H1 (cell line): ENCODE measurements around the gene LDLRAP1. TPM values are rescaled to one million over a fixed set of nuclear protein-coding genes. Genes with fewer than 3 reads are reported as not detected.

Experiments
- CTCF ChIA-PET: fragments of 300-600 bp; sonication (Branson Sonifier 250); formaldehyde crosslinking; loops from one replicate; lab custom pipeline; 2021; ENCODE audit not compliant: partially characterized antibody; lab: Charles Lee
- POLR2A ChIA-PET: fragments of 300-600 bp; sonication (Branson Sonifier 250); formaldehyde crosslinking; loops from one replicate; lab custom pipeline; 2021; ENCODE audit warnings: inconsistent platforms; ENCODE audit not compliant: partially characterized antibody; lab: Charles Lee
- DNase-seq, 2 experiments: peaks; one replicate each; pipeline versions ENCODE4 v3.0.0 to v3.0.0-alpha.2; 2010 to 2022; ENCODE audit warnings: low spot score in 2 of 2, low read depth in 1 of 2, mixed read lengths in 1 of 2
- FAIRE-seq: peaks from 2 replicates; lab custom pipeline; 2011; peaks lifted over from hg19 to GRCh38; lab: Jason Lieb, UNC
- H2AFZ ChIP-seq: 2 replicates; pipeline ENCODE4 v1.8.1; 2012; ENCODE audit warnings: low read length, inconsistent platforms
- H2AK5ac ChIP-seq: 2 replicates; pipeline ENCODE4 v1.6.1; 2013; ENCODE audit warnings: low read depth, low read length
- H2BK120ac ChIP-seq: replicated peaks from 2 replicates; pipeline ENCODE3; 2013; ENCODE audit warnings: low read depth, low read length, inconsistent platforms
- H2BK12ac ChIP-seq: 2 replicates; pipeline ENCODE4 v1.6.1; 2013; ENCODE audit warnings: low read depth, low read length
- H2BK15ac ChIP-seq: 2 replicates; pipeline ENCODE4 v1.6.1; 2013; ENCODE audit warnings: low read length
- H2BK20ac ChIP-seq: 2 replicates; pipeline ENCODE4 v1.6.1; 2013; ENCODE audit warnings: low read length
- H2BK5ac ChIP-seq: 2 replicates; pipeline ENCODE4 v1.6.1; 2013; ENCODE audit warnings: low read depth, low read length
- H3K14ac ChIP-seq: 2 replicates; pipeline ENCODE4 v1.6.1; 2013; ENCODE audit warnings: inconsistent platforms; ENCODE audit not compliant: insufficient read length
- H3K18ac ChIP-seq: 2 replicates; pipeline ENCODE4 v1.6.1; 2013; ENCODE audit warnings: low read length; ENCODE audit errors: extremely low read depth
- H3K23ac ChIP-seq: 2 replicates; pipeline ENCODE4 v1.6.1; 2013; ENCODE audit warnings: inconsistent platforms; ENCODE audit not compliant: insufficient read length
- H3K23me2 ChIP-seq: 2 replicates; pipeline ENCODE4 v1.6.1; 2013; ENCODE audit warnings: low read depth, low read length
- H3K27ac ChIP-seq: 2 replicates; pipeline ENCODE4 v1.6.1; 2011; ENCODE audit warnings: low read depth, low read length, inconsistent platforms
- H3K27me3 ChIP-seq, 4 experiments: replicated peaks in 1 of 4; 1 replicate in 1 of 4; 2 replicates in 3 of 4; pipeline versions ENCODE4 v1.6.1 to v1.8.1; 2011 to 2013; ENCODE audit warnings: low read length in 3 of 4, mild to moderate bottlenecking in 3 of 4, inconsistent platforms in 2 of 4, mixed read lengths in 2 of 4, moderate library complexity in 1 of 4; ENCODE audit not compliant: control insufficient read depth in 3 of 4, insufficient read depth in 3 of 4; ENCODE audit errors: extremely low read depth in 1 of 4
- H3K36me3 ChIP-seq, 4 experiments: 2 replicates each; pipeline versions ENCODE4 v1.6.1 to v1.8.1; 2011 to 2013; ENCODE audit warnings: mild to moderate bottlenecking in 4 of 4, low read length in 3 of 4, moderate library complexity in 2 of 4, control low read depth in 1 of 4, inconsistent platforms in 1 of 4; ENCODE audit not compliant: insufficient read depth in 4 of 4, control insufficient read depth in 2 of 4
- H3K4ac ChIP-seq: replicated peaks from 2 replicates; pipeline ENCODE3; 2013; ENCODE audit warnings: low read length, low read depth, mixed read lengths, inconsistent platforms; ENCODE audit not compliant: insufficient read length
- H3K4me1 ChIP-seq, 4 experiments: replicated peaks in 1 of 4; 1 replicate in 1 of 4; 2 replicates in 3 of 4; pipeline versions ENCODE4 v1.6.1 to v1.8.1; 2011 to 2013; ENCODE audit warnings: low read length in 3 of 4, inconsistent platforms in 2 of 4, mixed read lengths in 1 of 4; ENCODE audit not compliant: insufficient read depth in 4 of 4, control insufficient read depth in 3 of 4
- H3K4me2 ChIP-seq, 2 experiments: 2 replicates each; pipeline versions ENCODE4 v1.6.1 to v1.8.1; 2011 to 2013; ENCODE audit warnings: low read depth in 2 of 2, low read length in 2 of 2, control low read depth in 1 of 2, inconsistent platforms in 1 of 2, mild to moderate bottlenecking in 1 of 2; ENCODE audit not compliant: insufficient read depth in 1 of 2
- H3K4me3 ChIP-seq, 4 experiments: fragments of 200-600, 300-600 bp in 1 of 4; sonication (generic), shearing (Covaris generic), sonication (Bioruptor Twin) in 1 of 4; 2 replicates each; pipeline versions ENCODE4 v1.5.1 to v1.8.1; 2011 to 2016; ENCODE audit warnings: low read length in 4 of 4, low read depth in 3 of 4, control low read depth in 2 of 4, inconsistent platforms in 2 of 4, mild to moderate bottlenecking in 2 of 4, mixed read lengths in 1 of 4, moderate library complexity in 1 of 4; ENCODE audit not compliant: insufficient read depth in 2 of 4; ENCODE audit errors: extremely low read depth in 1 of 4
- H3K56ac ChIP-seq: replicated peaks from 2 replicates; pipeline ENCODE3; 2013; ENCODE audit warnings: low read depth, mild to moderate bottlenecking, mixed read lengths, low read length, inconsistent platforms; ENCODE audit not compliant: insufficient read length
- H3K79me1 ChIP-seq: 2 replicates; pipeline ENCODE4 v1.6.1; 2013; ENCODE audit warnings: low read depth, low read length, control low read depth
- H3K79me2 ChIP-seq, 2 experiments: 2 replicates each; pipeline versions ENCODE4 v1.6.1 to v1.8.1; 2012 to 2013; ENCODE audit warnings: low read length in 2 of 2, mild to moderate bottlenecking in 2 of 2, inconsistent platforms in 1 of 2; ENCODE audit not compliant: insufficient read depth in 2 of 2, control insufficient read depth in 1 of 2
- H3K9ac ChIP-seq, 4 experiments: replicated peaks in 1 of 4; 1 replicate in 1 of 4; 2 replicates in 3 of 4; pipeline versions ENCODE4 v1.6.1 to v1.8.1; 2011 to 2013; ENCODE audit warnings: low read depth in 3 of 4, low read length in 3 of 4, control low read depth in 2 of 4, mild to moderate bottlenecking in 2 of 4, moderate library complexity in 2 of 4, inconsistent platforms in 1 of 4; ENCODE audit errors: extremely low read depth in 1 of 4
- H3K9me3 ChIP-seq, 2 experiments: 2 replicates each; pipeline versions ENCODE4 v1.6.1 to v1.8.1; 2012 to 2013; ENCODE audit warnings: mild to moderate bottlenecking in 2 of 2, moderate library complexity in 2 of 2, control low read depth in 1 of 2, inconsistent platforms in 1 of 2, low read depth in 1 of 2, low read length in 1 of 2, mixed read lengths in 1 of 2; ENCODE audit not compliant: insufficient read depth in 2 of 2
- H4K20me1 ChIP-seq, 2 experiments: replicated peaks in 1 of 2; 2 replicates each; pipeline versions ENCODE3 to v1.8.1; 2011 to 2013; ENCODE audit warnings: inconsistent platforms in 2 of 2, low read length in 2 of 2, mild to moderate bottlenecking in 1 of 2; ENCODE audit not compliant: insufficient read depth in 2 of 2, control insufficient read depth in 1 of 2
- H4K5ac ChIP-seq: 2 replicates; pipeline ENCODE4 v1.6.1; 2013; ENCODE audit warnings: low read length, low read depth, mixed read lengths, inconsistent platforms; ENCODE audit not compliant: insufficient read length
- H4K8ac ChIP-seq: 2 replicates; pipeline ENCODE4 v1.8.0; 2013; ENCODE audit warnings: mild to moderate bottlenecking, moderate library complexity, low read length, inconsistent platforms; ENCODE audit not compliant: insufficient read depth; ENCODE audit errors: extremely low read depth
- H4K91ac ChIP-seq: replicated peaks from 2 replicates; pipeline ENCODE3; 2013; ENCODE audit warnings: low read length, mixed read lengths, inconsistent platforms; ENCODE audit not compliant: insufficient read length
- BACH1 ChIP-seq: IDR thresholded peaks from 2 replicates; pipeline ENCODE4 v1.6.1; 2012; ENCODE audit warnings: low read length, improper control_type of control experiment
- CEBPB ChIP-seq: IDR thresholded peaks from 2 replicates; pipeline ENCODE4 v1.6.1; 2012; ENCODE audit warnings: low read depth, low read length
- HDAC2 ChIP-seq, 2 experiments: fragments of 300-600 bp in 1 of 2; sonication (generic) in 1 of 2; IDR thresholded peaks; 2 replicates each; pipeline ENCODE4 v1.6.1; 2011 to 2012; ENCODE audit warnings: low read depth in 2 of 2, low read length in 2 of 2, mild to moderate bottlenecking in 2 of 2, moderate library complexity in 2 of 2, borderline replicate concordance in 1 of 2, inconsistent platforms in 1 of 2
- KDM4A ChIP-seq: IDR thresholded peaks from one replicate; pipeline ENCODE4 v1.7.1; 2012; ENCODE audit warnings: low read depth, mild to moderate bottlenecking, moderate library complexity, low read length, inconsistent platforms; ENCODE audit not compliant: severe bottlenecking
- NRF1 ChIP-seq: IDR thresholded peaks from 2 replicates; pipeline ENCODE4 v1.6.1; 2011; ENCODE audit warnings: mild to moderate bottlenecking, low read depth, low read length, improper control_type of control experiment
- POLR2A ChIP-seq, 2 experiments: IDR thresholded peaks; 1 replicate in 1 of 2; 2 replicates in 1 of 2; pipeline ENCODE4 v1.6.1; 2011; ENCODE audit warnings: low read depth in 2 of 2, low read length in 2 of 2, mild to moderate bottlenecking in 2 of 2; ENCODE audit errors: control extremely low read depth in 1 of 2
- USF2 ChIP-seq: IDR thresholded peaks from 2 replicates; pipeline ENCODE4 v1.6.1; 2011; ENCODE audit warnings: low read length, improper control_type of control experiment
- WGBS, 2 experiments: shearing (Covaris generic) in 1 of 2; methylation state at CpG; one replicate each; pipeline versions ENCODE4 v1.1.6 to v1.1.7; 2013 to 2015; ENCODE audit warnings: low lambda C conversion rate in 2 of 2, mixed read lengths in 2 of 2, inconsistent platforms in 1 of 2, low coverage in 1 of 2, missing lambda C conversion rate in 1 of 2; ENCODE audit not compliant: insufficient replicate concordance in 2 of 2, insufficient coverage in 1 of 2, insufficient read length in 1 of 2; ENCODE audit errors: extremely low coverage in 1 of 2, missing lambda C conversion rate in 1 of 2; 5-methylcytosine and 5-hydroxymethylcytosine counted together
- polyA plus RNA-seq, 7 experiments: library from polyadenylated mRNA; depleted of rRNA in 3 of 7; stranded (reverse) in 5 of 7; unstranded in 2 of 7; fragments of >200 nt in 5 of 7; fragments of 200-250 nt in 2 of 7; gene quantifications; 1 replicate in 5 of 7; 2 replicates in 1 of 7; 4 replicates in 1 of 7; pipeline versions ENCODE4 v1.2.1 to v1.2.3, GENCODE V29; 2011 to 2013; ENCODE audit warnings: missing spikeins in 2 of 7, mixed read lengths in 2 of 7
- total RNA-seq: library from RNA; stranded (reverse); fragmentation: NEBNext Ultra II Directional; extraction: Animal tissue kit (Norgen Biotek cat#: 25700); gene quantifications from 2 replicates; pipeline ENCODE4 v1.2.1, GENCODE V29; 2021

Gene LDLRAP1
- total and polyA plus RNA-seq, 2 of the 8 experiments (the other 6 are each of a cell fraction or from before 2014, with no cell fraction given): 12.8 to 13.2 TPM

- Histone ChIP-seq H3K23ac (no peak overlapping the region), H3K4me3 (no peak overlapping the region), H3K9me3 (no peaks in the 10 kb centered on the region), H3K79me1 (peaks cover 10% of the 10 kb centered on the region), H4K8ac (no peak overlapping the region), H4K5ac (no peak overlapping the region), H3K79me2 (0 out of 4 replicates have a peak, but pooled peaks cover 0 to 5% of the 10 kb centered on the region in 2 experiments), H2BK5ac (no peak overlapping the region), H3K4ac (no peak overlapping the region), H3K23me2 (no peaks in the 10 kb centered on the region; the same call in 1 of the 2 replicates), H2AK5ac (no peak overlapping the region), H3K4me2 (no peak overlapping the region), H3K27ac (no peak overlapping the region), H4K20me1 (peaks cover 0 to 3% of the 10 kb centered on the region in 2 experiments), H3K27me3 (no peaks in the 10 kb centered on the region), H3K56ac (no peak overlapping the region), H3K4me1 (no peaks in the 10 kb centered on the region; a peak in 1 of 7 replicates), H4K91ac (no peak overlapping the region), H2BK120ac (no peak overlapping the region), H2BK20ac (no peak overlapping the region), H3K36me3 (no peaks in the 10 kb centered on the region), H3K9ac (no peak overlapping the region; a peak in 1 of 7 replicates), H2BK12ac (no peak overlapping the region), H2AFZ (no peak overlapping the region), H2BK15ac (no peak overlapping the region), H3K14ac (no peak overlapping the region), H3K18ac (no peak overlapping the region)
- WGBS, 2 experiments: 89% methylated on average over 3 of the region's 3 CpGs; no CpG with 5 or more reads in 1 of the 2 experiments
- no peak for DNase-seq
- POLR2A ChIA-PET: no interaction called here
- CTCF ChIA-PET: interaction anchor here (0.8 to 9.3 kb wide), 11 partner anchors 11 to 656 kb away, joined by 3 to 72 read pairs (median 4); partner anchors contain the start of gene LDLRAP1
- TF ChIP-seq KDM4A (no peak), BACH1 (no peak), CEBPB (no peak), HDAC2 (IDR thresholded peaks at IDR 0.05; ENCODE audit: borderline replicate concordance in 1 of 2, low read depth in 2 of 2, low read length in 2 of 2) (no peak), POLR2A (IDR thresholded peaks at IDR 0.05; ENCODE audit: control extremely low read depth in 1 of 2, low read depth in 2 of 2, low read length in 2 of 2) (no peak), USF2 (no peak), NRF1 (no peak)
- FAIRE-seq: no peak
Observed at GRCh38 chr1:25554430-25554780, 11.0 kb downstream of the LDLRAP1 start.
